ENCODE measurements around the gene MFN2.
A peak's percentile ranks its signal among the peaks of the same experiment; 100 is the strongest.

Gene MFN2

DNA sequence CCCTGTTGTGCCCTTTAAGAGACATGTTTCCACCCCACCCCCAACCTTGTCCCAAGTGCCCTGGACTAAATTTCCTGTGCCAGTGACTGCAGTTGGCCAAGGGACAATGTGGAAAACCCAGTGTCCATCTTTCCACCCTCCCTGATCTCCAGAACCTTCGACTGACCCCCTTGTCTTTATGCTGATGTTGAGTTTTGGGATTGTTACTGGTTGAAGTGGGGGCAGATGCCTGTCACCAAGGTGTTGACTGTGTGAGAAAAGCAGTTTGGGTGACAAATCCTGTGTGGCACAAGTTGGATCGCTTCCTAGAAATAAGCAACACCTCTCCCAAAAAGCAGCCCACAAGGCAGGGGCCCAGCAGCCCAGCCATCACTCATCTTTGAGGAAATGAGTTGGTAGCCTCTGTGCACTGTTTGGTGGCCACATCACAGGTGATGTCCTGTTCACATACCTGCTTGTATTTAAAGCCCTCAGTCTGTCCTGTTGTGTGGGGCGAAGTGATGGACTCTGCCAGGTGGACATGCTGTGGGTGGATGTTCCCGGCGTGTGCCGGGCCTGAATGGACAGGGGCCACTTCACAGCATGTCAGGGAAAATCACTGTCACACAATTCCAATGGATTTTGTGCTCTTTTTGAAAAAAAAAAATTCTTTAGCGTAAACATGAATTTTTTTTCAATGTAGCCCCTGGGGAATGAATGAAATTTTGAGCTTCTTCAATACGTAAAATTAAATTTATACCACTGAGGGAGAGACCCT lies 32.5 kb downstream of the MFN2 start:
- no peak overlapping the region for H3K9ac ChIP-seq (ENCODE audit: low read length)
- no peak overlapping the region for H3K4me2 ChIP-seq (ENCODE audit: low read length)
- H3K4me3 ChIP-seq (ENCODE audit: low read depth, low read length, poor library complexity, severe bottlenecking): no peak overlapping the region
- H3K4me1 ChIP-seq (ENCODE audit: insufficient read depth, low read length, severe bottlenecking): no peaks in the 10 kb centered on the region
- H3K27me3 ChIP-seq (ENCODE audit: insufficient read depth, low read length): no peaks in the 10 kb centered on the region
- H3K27ac ChIP-seq (ENCODE audit: low read depth, low read length, poor library complexity, severe bottlenecking): no peak overlapping the region
- H4K20me1 ChIP-seq (ENCODE audit: insufficient read depth, low read length): no peaks in the 10 kb centered on the region
- no peaks in the 10 kb centered on the region for H3K79me2 ChIP-seq (ENCODE audit: insufficient read depth, low read length)
- peaks cover 49% of the 10 kb centered on the region for H3K36me3 ChIP-seq (ENCODE audit: insufficient read depth, low read length)
- no peak for TF ChIP-seq EZH2 (IDR thresholded peaks at IDR 0.05; ENCODE audit: borderline replicate concordance, low read length)
- TF ChIP-seq, protein P1, sequence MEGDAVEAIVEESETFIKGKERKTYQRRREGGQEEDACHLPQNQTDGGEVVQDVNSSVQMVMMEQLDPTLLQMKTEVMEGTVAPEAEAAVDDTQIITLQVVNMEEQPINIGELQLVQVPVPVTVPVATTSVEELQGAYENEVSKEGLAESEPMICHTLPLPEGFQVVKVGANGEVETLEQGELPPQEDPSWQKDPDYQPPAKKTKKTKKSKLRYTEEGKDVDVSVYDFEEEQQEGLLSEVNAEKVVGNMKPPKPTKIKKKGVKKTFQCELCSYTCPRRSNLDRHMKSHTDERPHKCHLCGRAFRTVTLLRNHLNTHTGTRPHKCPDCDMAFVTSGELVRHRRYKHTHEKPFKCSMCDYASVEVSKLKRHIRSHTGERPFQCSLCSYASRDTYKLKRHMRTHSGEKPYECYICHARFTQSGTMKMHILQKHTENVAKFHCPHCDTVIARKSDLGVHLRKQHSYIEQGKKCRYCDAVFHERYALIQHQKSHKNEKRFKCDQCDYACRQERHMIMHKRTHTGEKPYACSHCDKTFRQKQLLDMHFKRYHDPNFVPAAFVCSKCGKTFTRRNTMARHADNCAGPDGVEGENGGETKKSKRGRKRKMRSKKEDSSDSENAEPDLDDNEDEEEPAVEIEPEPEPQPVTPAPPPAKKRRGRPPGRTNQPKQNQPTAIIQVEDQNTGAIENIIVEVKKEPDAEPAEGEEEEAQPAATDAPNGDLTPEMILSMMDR (IDR thresholded peaks at IDR 0.05; ENCODE audit: low read length): no peak
- H3K9me3 ChIP-seq (ENCODE audit: low read length): no peaks in the 10 kb centered on the region
- H3F3A ChIP-seq (ENCODE audit: insufficient read depth, low read length): no peaks in the 10 kb centered on the region; the same call in 1 of the 2 replicates
- no peak overlapping the region for H2AFZ ChIP-seq (ENCODE audit: low read length)
- no peaks in the 10 kb centered on the region for H3K9me2 ChIP-seq (ENCODE audit: low read depth, low read length)

DNA sequence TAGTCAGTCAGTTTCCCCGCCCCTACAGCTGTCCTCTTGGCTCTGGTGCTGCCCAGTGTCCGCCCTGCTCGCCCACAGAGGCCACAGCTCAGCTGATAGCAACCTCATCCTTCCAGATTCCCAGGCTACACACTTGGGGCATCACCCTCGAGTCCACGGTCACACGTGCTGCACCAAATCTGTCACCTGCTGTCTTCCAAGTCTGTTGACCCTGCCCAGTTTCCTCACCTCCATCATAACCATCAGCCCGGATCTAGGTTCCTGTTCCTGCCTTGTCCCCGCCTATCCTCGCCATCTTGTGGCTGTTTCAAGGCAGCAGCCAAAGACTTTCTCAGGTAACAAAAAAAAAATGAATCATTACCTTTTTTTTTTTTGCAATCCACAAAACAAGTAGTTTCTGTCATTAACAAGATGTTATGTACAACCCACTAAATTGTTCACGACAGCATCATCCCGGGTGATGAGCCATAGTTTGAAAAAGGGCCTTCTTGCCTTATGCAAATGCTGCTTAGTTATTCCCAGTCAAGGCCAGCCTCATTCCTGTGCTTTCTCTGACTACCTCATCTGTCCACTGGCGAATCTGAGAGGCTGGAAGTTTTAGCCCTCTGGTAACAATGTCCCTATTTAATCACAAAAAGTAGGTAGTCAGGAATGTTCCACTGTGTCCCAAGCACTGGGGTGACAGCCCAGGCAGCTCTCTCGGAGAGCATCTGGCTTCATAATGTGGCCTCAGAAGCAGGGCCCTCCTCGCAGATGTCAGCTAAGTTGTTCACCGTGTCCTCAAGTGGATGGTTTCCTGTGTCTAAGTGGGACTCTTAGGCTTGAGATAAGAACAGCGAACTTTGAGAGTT lies 34.1 kb downstream of the MFN2 start:
- Histone ChIP-seq H2AFZ (ENCODE audit: low read length) (no peak overlapping the region), H3F3A (ENCODE audit: insufficient read depth, low read length) (no peaks in the 10 kb centered on the region; the same call in 1 of the 2 replicates), H4K20me1 (ENCODE audit: insufficient read depth, low read length) (no peaks in the 10 kb centered on the region), H3K79me2 (ENCODE audit: insufficient read depth, low read length) (no peaks in the 10 kb centered on the region), H3K27ac (ENCODE audit: low read depth, low read length, poor library complexity, severe bottlenecking) (peak overlapping the region; percentile 17), H3K4me2 (ENCODE audit: low read length) (no peak overlapping the region), H3K4me3 (ENCODE audit: low read depth, low read length, poor library complexity, severe bottlenecking) (no peak overlapping the region), H3K9ac (ENCODE audit: low read length) (no peak overlapping the region), H3K27me3 (ENCODE audit: insufficient read depth, low read length) (no peaks in the 10 kb centered on the region), H3K36me3 (ENCODE audit: insufficient read depth, low read length) (peaks cover 40% of the 10 kb centered on the region), H3K9me3 (ENCODE audit: low read length) (no peaks in the 10 kb centered on the region), H3K9me2 (ENCODE audit: low read depth, low read length) (no peaks in the 10 kb centered on the region), H3K4me1 (ENCODE audit: insufficient read depth, low read length, severe bottlenecking) (no peaks in the 10 kb centered on the region)
- TF ChIP-seq, protein P1 (IDR thresholded peaks at IDR 0.05; ENCODE audit: low read length): 0 out of 2 replicates have a peak, but pooled peaks have one; percentile 9
- TF ChIP-seq EZH2 (IDR thresholded peaks at IDR 0.05; ENCODE audit: borderline replicate concordance, low read length): no peak

DNA sequence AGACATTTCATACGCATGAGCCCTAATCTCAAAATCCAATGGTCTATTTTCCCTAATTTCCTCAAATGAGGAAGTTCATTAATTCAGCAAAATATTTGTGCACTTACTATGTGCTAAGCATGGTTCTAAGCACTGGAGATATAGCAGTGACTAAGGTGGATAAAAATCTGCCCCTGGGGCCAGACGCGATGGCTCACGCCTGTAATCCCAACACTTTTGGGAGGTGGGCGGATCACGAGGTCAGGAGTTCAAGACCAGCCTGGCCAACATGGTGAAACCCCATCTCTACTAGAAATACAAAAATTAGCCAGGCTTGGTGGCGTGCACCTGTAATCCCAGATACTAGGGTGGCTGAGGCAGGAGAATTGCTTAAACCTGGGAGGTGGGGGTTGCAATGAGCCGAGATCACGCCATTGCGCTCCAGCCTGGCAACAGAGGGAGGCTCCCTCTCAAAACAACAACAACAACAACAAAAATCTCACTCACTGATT lies 34.8 kb downstream of the MFN2 start:
- TF ChIP-seq, protein P1 (IDR thresholded peaks at IDR 0.05; ENCODE audit: low read length): no peak
- TF ChIP-seq EZH2 (IDR thresholded peaks at IDR 0.05; ENCODE audit: borderline replicate concordance, low read length): no peak
- no peak overlapping the region for H2AFZ ChIP-seq (ENCODE audit: low read length)
- peak overlapping the region; percentile 17 for H3K27ac ChIP-seq (ENCODE audit: low read depth, low read length, poor library complexity, severe bottlenecking)

More for the DNA sequence above, 34.8 kb downstream of the MFN2 start:
- Histone ChIP-seq H3K27me3 (ENCODE audit: insufficient read depth, low read length) (no peaks in the 10 kb centered on the region), H3K9me3 (ENCODE audit: low read length) (no peaks in the 10 kb centered on the region), H3F3A (ENCODE audit: insufficient read depth, low read length) (no peaks in the 10 kb centered on the region; the same call in 1 of the 2 replicates), H3K36me3 (ENCODE audit: insufficient read depth, low read length) (peaks cover 35% of the 10 kb centered on the region), H3K4me3 (ENCODE audit: low read depth, low read length, poor library complexity, severe bottlenecking) (no peak overlapping the region), H3K4me1 (ENCODE audit: insufficient read depth, low read length, severe bottlenecking) (peaks cover 3% of the 10 kb centered on the region), H4K20me1 (ENCODE audit: insufficient read depth, low read length) (no peaks in the 10 kb centered on the region), H3K4me2 (ENCODE audit: low read length) (no peak overlapping the region), H3K79me2 (ENCODE audit: insufficient read depth, low read length) (peaks cover 2% of the 10 kb centered on the region; the same call in 1 of the 2 replicates), H3K9ac (ENCODE audit: low read length) (no peak overlapping the region), H3K9me2 (ENCODE audit: low read depth, low read length) (no peaks in the 10 kb centered on the region)

Data from OCI-LY1 (cell line).